Heart left ventricle (tissue), 16 donors: ENCODE data around the gene SEPTIN14. TPM values are rescaled to one million over a fixed set of nuclear protein-coding genes. Genes with fewer than 3 reads are reported as not detected.
"Not testable (repeated sequence)": the region's sequence is repeated elsewhere in the genome, so short reads cannot be mapped to it uniquely, and the experiment has no call there.

Experiments used
- ATAC-seq, 4 donors: fragments of 200-7000 bp; cut with Tn5 transposase; one replicate each; pipeline ENCODE4 v1.9.1; 2020 to 2022; ENCODE audit warnings: moderate library complexity in 4 of 4, mild to moderate bottlenecking in 3 of 4, moderate number of reproducible peaks in 1 of 4
- DNase-seq, 5 donors: peaks; one replicate each; pipeline ENCODE4 v3.0.0-alpha.2; 2020
- H3K27ac ChIP-seq, 12 donors: fragments of 200-600 bp; sonication (generic) in 4 of 12; one replicate each; pipeline versions ENCODE4 v1.5.0 to v1.8.0; 2016 to 2022; ENCODE audit warnings: mild to moderate bottlenecking in 2 of 12
- H3K27me3 ChIP-seq, 9 donors: fragments of 200-600 bp; sonication (generic) in 2 of 9; one replicate each; pipeline versions ENCODE4 v1.5.1 to v1.8.0; 2016 to 2022; ENCODE audit warnings: mild to moderate bottlenecking in 3 of 9
- H3K36me3 ChIP-seq, 9 donors: fragments of 200-600 bp; sonication (generic) in 2 of 9; one replicate each; pipeline versions ENCODE4 v1.5.0 to v1.8.0; 2018 to 2022; ENCODE audit warnings: mild to moderate bottlenecking in 2 of 9
- H3K4me1 ChIP-seq, 12 donors: fragments of 200-600 bp; sonication (generic) in 4 of 12; one replicate each; pipeline versions ENCODE4 v1.5.0 to v1.8.0; 2016 to 2022; ENCODE audit warnings: mild to moderate bottlenecking in 3 of 12
- H3K4me3 ChIP-seq, 12 donors: fragments of 200-600 bp; sonication (generic) in 4 of 12; one replicate each; pipeline versions ENCODE4 v1.5.0 to v1.8.0; 2017 to 2022; ENCODE audit warnings: mild to moderate bottlenecking in 9 of 12, moderate library complexity in 4 of 12
- H3K9me3 ChIP-seq, 12 donors: fragments of 200-600 bp; sonication (generic) in 4 of 12; one replicate each; pipeline versions ENCODE4 v1.5.0 to v1.8.0; 2016 to 2022; ENCODE audit warnings: mild to moderate bottlenecking in 1 of 12
- POLR2A ChIP-seq, 2 donors: fragments of 450-650 bp; IDR thresholded peaks; one replicate each; pipeline ENCODE4 v1.6.1; 2017; ENCODE audit warnings: antibody characterized with exemption in 2 of 2, mild to moderate bottlenecking in 2 of 2, moderate library complexity in 2 of 2
- WGBS, 4 donors: extraction: QIAGEN DNeasy Blood & Tissue Kit in 2 of 4; methylation state at CpG; one replicate each; pipeline versions ENCODE4 v1.1.5 to v1.1.7; 2013 to 2018; 5-methylcytosine and 5-hydroxymethylcytosine counted together
- intact Hi-C, 10 donors: fragments of 100-400 bp; cut with DNase I; formaldehyde crosslinking; loops; one replicate each; pipeline versions ENCODE4 v1.11.1 to v1.14.2; 2022
- polyA plus RNA-seq, 2 donors: library from polyadenylated mRNA; stranded (reverse); fragments of 200-250 nt; gene quantifications; one replicate each; pipeline ENCODE4 v1.2.3, GENCODE V29; 2013
- total RNA-seq, 9 donors: library from RNA; depleted of rRNA in 2 of 9; stranded (reverse); fragments of >200 nt in 2 of 9; fragmentation: NEBNext Ultra II Directional in 3 of 9; extraction: Animal tissue kit (Norgen Biotek cat#: 25700) in 3 of 9; gene quantifications; one replicate each; pipeline versions ENCODE4 v1.1.0 to v1.2.4, GENCODE V29; 2016 to 2023
- TF ChIP-seq, protein P1 (sequence below), 12 donors: fragments of 200-600 bp; sonication (generic) in 4 of 12; IDR thresholded peaks; one replicate each; pipeline versions ENCODE4 v1.5.0 to v1.8.0; 2018 to 2022; ENCODE audit warnings: antibody characterized with exemption in 12 of 12, mild to moderate bottlenecking in 5 of 12
- donor health status: ischemic (EF 13 %, LVEDD 7.1; RV severe dilation, severe dysfunction).
- donor health status: healthy with polysubstance abuse.
- donor health status: DM: no; HTN: yes; CAD: no.
- donor health status: DM: no; HTN: no; CAD: no.
- donor health status: ischemic (EF 25% LVEDD 6.9; RV normal size, moderate dysfunction).
- donor health status: ischemic (EF 25% LVEDD 5.7; RV mildly dilated, moderate dysfunction).
- donor health status: healthy.
- donor health status: DM: yes; HTN: yes; CAD: no.
- donor health status: ischemic (EF 35%, LVEDD 5.7; RV mildly dilated, moderate dysfunction).
- donor health status: nonischemic (EF 11% LVEDD 7.7; RV severe dilation, severe dysfunction).
- donor health status: DM: yes; HTN: yes; CAD: no.
- donor health status: PGD.
- donor health status: ischemic (EF 29% LVEDD 5.4; RV normal size, mild dysfunction).
- donor health status: nonischemic (EF 23%, LVEDD 6.1; RV moderate dilation, normal function).

SEPTIN14 gene
- total and polyA plus RNA-seq, 11 donors, result not detected

DNA sequence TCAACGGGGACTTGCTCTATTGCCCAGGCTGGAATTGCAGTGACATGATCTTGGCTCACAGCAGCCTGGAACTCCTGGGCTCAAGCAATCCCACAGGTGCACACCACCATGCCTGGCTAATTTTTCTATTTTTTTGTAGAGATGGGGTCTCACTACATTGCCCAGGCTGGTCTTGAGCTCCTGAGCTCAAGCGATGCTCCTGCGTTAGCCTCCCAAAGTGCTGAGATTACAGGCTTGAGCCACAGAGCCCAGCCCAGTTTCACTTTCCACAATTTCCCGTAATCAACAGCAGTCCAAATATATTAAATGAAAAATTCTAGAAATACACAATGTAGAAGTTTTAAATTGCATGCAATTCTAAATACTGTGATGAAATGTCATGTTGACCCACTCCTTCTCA lies 24.0 kb downstream of the SEPTIN14 start:
- ATAC-seq (no peak), DNase-seq (no peak)
- Histone ChIP-seq H3K27ac (no peak overlapping the region), H3K4me1 (no peaks in the 10 kb centered on the region), H3K4me3 (no peak overlapping the region), H3K36me3 (no peaks in the 10 kb centered on the region), H3K9me3 (no peaks in the 10 kb centered on the region), H3K27me3 (no peaks in the 10 kb centered on the region)
- 83 to 95% (median 89%) methylated on average over 4 of the region's 4 CpGs for WGBS, 4 donors
- TF ChIP-seq POLR2A (IDR thresholded peaks at IDR 0.05), result no peak
- TF ChIP-seq, protein P1, sequence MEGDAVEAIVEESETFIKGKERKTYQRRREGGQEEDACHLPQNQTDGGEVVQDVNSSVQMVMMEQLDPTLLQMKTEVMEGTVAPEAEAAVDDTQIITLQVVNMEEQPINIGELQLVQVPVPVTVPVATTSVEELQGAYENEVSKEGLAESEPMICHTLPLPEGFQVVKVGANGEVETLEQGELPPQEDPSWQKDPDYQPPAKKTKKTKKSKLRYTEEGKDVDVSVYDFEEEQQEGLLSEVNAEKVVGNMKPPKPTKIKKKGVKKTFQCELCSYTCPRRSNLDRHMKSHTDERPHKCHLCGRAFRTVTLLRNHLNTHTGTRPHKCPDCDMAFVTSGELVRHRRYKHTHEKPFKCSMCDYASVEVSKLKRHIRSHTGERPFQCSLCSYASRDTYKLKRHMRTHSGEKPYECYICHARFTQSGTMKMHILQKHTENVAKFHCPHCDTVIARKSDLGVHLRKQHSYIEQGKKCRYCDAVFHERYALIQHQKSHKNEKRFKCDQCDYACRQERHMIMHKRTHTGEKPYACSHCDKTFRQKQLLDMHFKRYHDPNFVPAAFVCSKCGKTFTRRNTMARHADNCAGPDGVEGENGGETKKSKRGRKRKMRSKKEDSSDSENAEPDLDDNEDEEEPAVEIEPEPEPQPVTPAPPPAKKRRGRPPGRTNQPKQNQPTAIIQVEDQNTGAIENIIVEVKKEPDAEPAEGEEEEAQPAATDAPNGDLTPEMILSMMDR (IDR thresholded peaks at IDR 0.05), result no peak
- intact Hi-C loops, result no loop called here

DNA sequence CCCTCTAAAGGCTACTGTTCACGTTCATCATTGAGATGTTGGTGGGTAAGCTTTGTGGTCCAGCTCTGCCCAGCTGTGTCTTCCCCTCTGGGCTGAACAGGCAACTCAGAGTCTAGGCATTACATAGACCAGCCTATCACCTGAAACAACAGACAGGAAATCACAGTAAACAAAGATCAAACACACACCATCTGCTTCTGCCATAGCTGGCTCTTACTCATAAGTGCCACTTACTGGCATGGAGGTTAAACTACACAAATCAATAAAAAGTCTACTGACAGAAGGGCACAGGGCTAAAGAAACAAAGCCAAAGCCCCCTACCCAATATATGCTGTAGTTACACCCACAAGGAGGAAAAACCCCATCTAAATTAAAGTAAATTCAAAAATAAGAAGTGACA lies 35.0 kb downstream of the SEPTIN14 start:
- Histone ChIP-seq H3K27ac (no peak overlapping the region), H3K4me3 (no peak overlapping the region), H3K4me1 (no peaks in the 10 kb centered on the region), H3K27me3 (no peaks in the 10 kb centered on the region), H3K36me3 (no peaks in the 10 kb centered on the region), H3K9me3 (peaks cover 0 to 61% (median 35%) of the 10 kb centered on the region in 12 donors)
- intact Hi-C loops, result no loop called here
- WGBS, 4 donors, result 60 to 78% (median 69%) methylated on average over 1 of the region's 1 CpG
- no peak for TF ChIP-seq POLR2A (IDR thresholded peaks at IDR 0.05)
- TF ChIP-seq, protein P1 (IDR thresholded peaks at IDR 0.05), result no peak
- ATAC-seq (no peak), DNase-seq (no peak)

DNA sequence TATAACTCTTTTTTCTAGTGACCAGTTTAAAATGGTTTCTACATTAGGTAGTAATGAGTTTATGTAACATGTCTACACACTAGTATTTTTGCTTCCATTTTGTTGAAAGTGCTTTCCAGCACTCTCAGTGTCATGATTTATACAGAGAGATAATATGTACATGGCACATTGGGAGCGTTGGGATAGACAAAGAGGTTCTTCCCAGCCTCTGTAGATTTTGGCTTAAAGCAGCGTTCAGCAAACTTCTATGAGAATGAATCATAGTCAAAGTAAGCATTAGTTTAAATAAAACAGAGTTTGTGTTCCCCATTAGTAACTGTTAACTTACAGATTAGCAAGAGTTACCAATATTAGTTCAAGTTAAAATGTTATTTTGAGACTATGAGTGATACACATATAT lies 43.9 kb downstream of the SEPTIN14 start:
- no peaks in the 10 kb centered on the region for H3K4me1 ChIP-seq
- TF ChIP-seq, protein P1 (IDR thresholded peaks at IDR 0.05), result no peak
- TF ChIP-seq POLR2A (IDR thresholded peaks at IDR 0.05), result no peak
- intact Hi-C loops, result no loop called here
- H3K27ac ChIP-seq, result no peak overlapping the region
- 64 to 74% (median 70%) methylated on average over 2 of the region's 2 CpGs for WGBS, 4 donors
- H3K4me3 ChIP-seq, result no peak overlapping the region
- no peaks in the 10 kb centered on the region for H3K27me3 ChIP-seq
- peaks cover 0 to 52% (median 21%) of the 10 kb centered on the region in 12 donors for H3K9me3 ChIP-seq
- DNase-seq (no peak), ATAC-seq (no peak)
- H3K36me3 ChIP-seq, result no peaks in the 10 kb centered on the region

DNA sequence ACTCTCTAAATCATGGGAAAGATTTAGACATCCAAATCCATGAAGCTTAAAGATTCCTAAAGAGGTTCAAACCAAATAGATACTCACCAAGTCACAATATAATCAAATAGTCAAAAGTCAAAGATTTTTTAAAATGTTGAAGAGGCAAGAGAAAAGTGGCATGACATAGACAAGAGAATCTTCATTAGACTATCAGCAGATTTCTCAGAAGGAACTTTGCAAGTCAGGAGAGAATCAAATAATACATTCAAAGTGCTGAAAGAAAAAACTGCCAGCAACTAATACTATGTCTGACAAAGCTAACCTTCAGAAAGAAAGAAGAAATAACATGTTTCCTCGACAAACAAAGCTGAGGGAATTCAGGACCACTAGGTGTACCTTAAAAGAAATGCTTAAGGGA lies 65.3 kb downstream of the SEPTIN14 start:
- H3K4me1 ChIP-seq, H3K27ac ChIP-seq, H3K36me3 ChIP-seq, H3K27me3 ChIP-seq, H3K4me3 ChIP-seq, DNase-seq, ATAC-seq: not testable (repeated sequence)
- 41 to 61% (median 54%) methylated on average over 1 of the region's 1 CpG for WGBS, 4 donors
- intact Hi-C loops, result loop anchor here in 1 of 10 donors (5.0 kb wide), 1 partner anchor 50 kb away; no protein-coding TSS in a partner anchor
- H3K9me3 ChIP-seq, result peaks cover 0 to 32% (median 16%) of the 10 kb centered on the region in 12 donors

DNA sequence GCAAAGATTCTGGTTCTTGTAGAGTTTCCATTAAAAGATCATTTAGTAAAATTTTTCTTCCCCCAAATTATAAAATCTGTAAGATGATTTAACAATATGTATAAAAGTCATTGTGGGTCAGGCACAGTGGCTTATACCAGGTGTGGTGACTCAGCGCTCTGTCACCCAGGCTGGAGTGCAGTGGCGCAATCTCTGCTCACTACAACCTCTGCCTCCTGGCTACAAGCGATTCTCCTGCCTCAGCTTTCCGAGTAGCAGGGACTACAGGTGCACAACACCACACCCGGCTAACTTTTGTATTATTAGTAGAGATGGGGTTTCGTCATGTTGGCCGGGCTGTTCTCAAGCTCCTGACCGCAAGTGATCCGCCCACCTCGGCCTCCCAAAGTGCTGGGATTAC lies 68.0 kb downstream of the SEPTIN14 start:
- ATAC-seq (no peak), DNase-seq (no peak)
- intact Hi-C loops, result no loop called here
- H3K27me3 ChIP-seq, result no peaks in the 10 kb centered on the region
- no peaks in the 10 kb centered on the region for H3K4me1 ChIP-seq
- H3K9me3 ChIP-seq, result peaks cover 0 to 32% (median 16%) of the 10 kb centered on the region in 12 donors
- WGBS, 4 donors, result 78 to 90% (median 87%) methylated on average over 10 of the region's 10 CpGs
- no peak overlapping the region for H3K27ac ChIP-seq
- H3K4me3 ChIP-seq, result no peak overlapping the region
- TF ChIP-seq, protein P1 (IDR thresholded peaks at IDR 0.05), result no peak
- no peak for TF ChIP-seq POLR2A (IDR thresholded peaks at IDR 0.05)
- no peaks in the 10 kb centered on the region for H3K36me3 ChIP-seq
